Measurements from ENCODE around the gene PRKCH. TPM values are rescaled to one million over a fixed set of nuclear protein-coding genes. Genes with fewer than 3 reads are reported as not detected.

PRKCH gene
- total RNA-seq, 3 donors from 2014 or later, result 27.0 to 41.3 (median 34.0) TPM

- Histone ChIP-seq H3K4me3 (peak overlapping the region in 2 of 3 donors; percentile 6 to 37), H3K4me1 (peaks cover 0 to 4% of the 10 kb centered on the region in 2 donors), H3K36me3 (no peaks in the 10 kb centered on the region), H3K27ac (peak overlapping the region; percentile 70 to 76), H3K9me3 (no peaks in the 10 kb centered on the region), H3K27me3 (no peaks in the 10 kb centered on the region)
- intact Hi-C loops (cut with DNase I; ENCODE audit: low total_unique reads), result no loop called here
- DNase-seq (ENCODE audit: low spot score in 2 of 2), result peak; percentile 66 to 75
- TF ChIP-seq CTCF (IDR thresholded peaks at IDR 0.05) (peak in 2 of 3 donors; percentile 25 to 31), POLR2A (IDR thresholded peaks at IDR 0.05) (no peak), POLR2AphosphoS5 (IDR thresholded peaks at IDR 0.05) (peak in 2 of 3 donors; percentile 61 to 64)
Observed at GRCh38 chr14:61438860-61439765, 117.7 kb downstream of the PRKCH start.

- Histone ChIP-seq H3K27me3 (no peaks in the 10 kb centered on the region), H3K9me3 (no peaks in the 10 kb centered on the region), H3K27ac (peak overlapping the region; percentile 70 to 76), H3K4me3 (no peak overlapping the region), H3K36me3 (no peaks in the 10 kb centered on the region), H3K4me1 (peaks cover 0 to 4% of the 10 kb centered on the region in 2 donors)
- intact Hi-C loops (cut with DNase I; ENCODE audit: low total_unique reads), result no loop called here
- TF ChIP-seq POLR2AphosphoS5 (IDR thresholded peaks at IDR 0.05) (no peak), POLR2A (IDR thresholded peaks at IDR 0.05) (no peak), CTCF (IDR thresholded peaks at IDR 0.05) (no peak)
- no peak for DNase-seq (ENCODE audit: low spot score in 2 of 2)
Observed at GRCh38 chr14:61439779-61440418, 118.5 kb downstream of the PRKCH start.

- intact Hi-C loops (cut with DNase I; ENCODE audit: low total_unique reads), result no loop called here
- Histone ChIP-seq H3K36me3 (no peaks in the 10 kb centered on the region), H3K4me1 (peaks cover 0 to 4% of the 10 kb centered on the region in 2 donors), H3K9me3 (no peaks in the 10 kb centered on the region), H3K4me3 (no peak overlapping the region), H3K27me3 (no peaks in the 10 kb centered on the region), H3K27ac (no peak overlapping the region)
- DNase-seq (ENCODE audit: low spot score in 2 of 2), result no peak
- TF ChIP-seq POLR2A (IDR thresholded peaks at IDR 0.05) (no peak), POLR2AphosphoS5 (IDR thresholded peaks at IDR 0.05) (no peak), CTCF (IDR thresholded peaks at IDR 0.05) (no peak)
Observed at GRCh38 chr14:61443481-61443880, 122.1 kb downstream of the PRKCH start.

GRCh38 chr14:61444215-61444768, 122.9 kb downstream of the PRKCH start:
- H3K36me3 ChIP-seq, result no peaks in the 10 kb centered on the region
- peaks cover 0 to 4% of the 10 kb centered on the region in 2 donors for H3K4me1 ChIP-seq
- no peak for DNase-seq (ENCODE audit: low spot score in 2 of 2)
- no peak overlapping the region for H3K4me3 ChIP-seq
- H3K27ac ChIP-seq, result no peak overlapping the region
- TF ChIP-seq CTCF (IDR thresholded peaks at IDR 0.05) (no peak), POLR2A (IDR thresholded peaks at IDR 0.05) (no peak), POLR2AphosphoS5 (IDR thresholded peaks at IDR 0.05) (no peak)
- intact Hi-C loops (cut with DNase I; ENCODE audit: low total_unique reads), result no loop called here
- no peaks in the 10 kb centered on the region for H3K27me3 ChIP-seq
- no peaks in the 10 kb centered on the region for H3K9me3 ChIP-seq

Measured in breast epithelium (tissue), 4 donors.